Left hindlimb (tissue), 1 donor: ENCODE measurements around the gene MRPL14.

Experiments
- DNase-seq: peaks from one replicate; pipeline ENCODE4 v3.0.0-alpha.2; 2018

The MRPL14 gene

GRCh38 chr6:44077214-44077946 is 49.9 kb downstream of the MRPL14 start:
- DNase-seq = no peak

GRCh38 chr6:44076356-44077213 is 50.7 kb downstream of the MRPL14 start:
- peak; percentile 75 for DNase-seq

GRCh38 chr6:44075647-44076355 is 51.5 kb downstream of the MRPL14 start:
- DNase-seq = no peak

GRCh38 chr6:44074813-44075646 is 52.2 kb downstream of the MRPL14 start:
- DNase-seq = no peak

- peak; percentile 90 for DNase-seq
Measured at GRCh38 chr6:44074439-44074812, 52.8 kb downstream of the MRPL14 start.

- peak; percentile 83 for DNase-seq
Measured at GRCh38 chr6:44073612-44074438, 53.4 kb downstream of the MRPL14 start.

GRCh38 chr6:44072959-44073611 is 54.2 kb downstream of the MRPL14 start:
- peak; percentile 97 for DNase-seq

GRCh38 chr6:44072452-44072958 is 54.7 kb downstream of the MRPL14 start:
- DNase-seq = no peak

GRCh38 chr6:44071670-44072451 is 55.4 kb downstream of the MRPL14 start:
- DNase-seq = peak; percentile 74

GRCh38 chr6:44068607-44069296 is 58.5 kb downstream of the MRPL14 start:
- no peak for DNase-seq

GRCh38 chr6:44067173-44068139 is 59.8 kb downstream of the MRPL14 start:
- no peak for DNase-seq

GRCh38 chr6:44066394-44067172 is 60.7 kb downstream of the MRPL14 start:
- no peak for DNase-seq

GRCh38 chr6:44065443-44066140 is 61.7 kb downstream of the MRPL14 start:
- DNase-seq = no peak

- no peak for DNase-seq
Measured at GRCh38 chr6:44064948-44065272, 62.3 kb downstream of the MRPL14 start.

GRCh38 chr6:44064089-44064947 is 62.9 kb downstream of the MRPL14 start:
- peak; percentile 65 for DNase-seq

GRCh38 chr6:44063561-44064059 is 63.6 kb downstream of the MRPL14 start:
- no peak for DNase-seq
